HG03025 (cell line): ENCODE data around the gene TMEM92.
"Not testable (repeated sequence)": the region's sequence is repeated elsewhere in the genome, so short reads cannot be mapped to it uniquely, and the experiment has no call there.

Experiments
- ATAC-seq: cut with Tn5 transposase; IDR thresholded peaks from one replicate; pipeline ENCODE4 v1.9.1; 2021; ENCODE audit warnings: mild to moderate bottlenecking, moderate library complexity; ENCODE audit not compliant: unreplicated experiment, low FRiP score

Gene TMEM92

GRCh38 chr17:50297407-50297865 lies 23.2 kb downstream of the TMEM92 start:
- ATAC-seq = no peak

- ATAC-seq = no peak
These were observed 23.8 kb downstream of the TMEM92 start for GRCh38 chr17:50298018-50298417.

GRCh38 chr17:50299776-50300175 lies 25.5 kb downstream of the TMEM92 start:
- ATAC-seq = no peak

GRCh38 chr17:50300824-50301223 lies 26.6 kb downstream of the TMEM92 start:
- not testable (repeated sequence) for ATAC-seq

GRCh38 chr17:50301891-50302584 lies 27.8 kb downstream of the TMEM92 start:
- no peak for ATAC-seq

DNA sequence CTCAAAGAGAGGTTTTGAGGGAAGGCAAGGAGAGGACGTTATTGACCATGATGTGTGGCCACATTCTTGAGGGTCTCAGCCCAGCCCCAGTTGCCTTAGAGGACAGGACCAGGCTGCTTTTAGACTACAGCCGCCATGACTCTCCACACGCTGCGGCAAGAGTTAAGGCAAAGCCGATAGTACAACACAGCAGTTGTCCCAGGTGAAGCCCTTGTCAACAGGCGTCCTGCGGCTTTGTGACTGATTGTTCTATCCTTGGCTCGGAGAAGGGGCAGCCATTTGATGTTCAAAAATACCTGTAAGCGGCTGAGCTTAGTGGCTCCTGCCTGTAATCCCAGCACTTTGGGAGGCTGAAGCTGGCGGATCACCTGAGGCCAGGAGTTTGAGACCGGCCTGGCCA lies 28.8 kb downstream of the TMEM92 start:
- no peak for ATAC-seq

GRCh38 chr17:50303596-50303995 lies 29.3 kb downstream of the TMEM92 start:
- ATAC-seq = no peak

- ATAC-seq = no peak
These were observed 30.6 kb downstream of the TMEM92 start for GRCh38 chr17:50304781-50305404.

DNA sequence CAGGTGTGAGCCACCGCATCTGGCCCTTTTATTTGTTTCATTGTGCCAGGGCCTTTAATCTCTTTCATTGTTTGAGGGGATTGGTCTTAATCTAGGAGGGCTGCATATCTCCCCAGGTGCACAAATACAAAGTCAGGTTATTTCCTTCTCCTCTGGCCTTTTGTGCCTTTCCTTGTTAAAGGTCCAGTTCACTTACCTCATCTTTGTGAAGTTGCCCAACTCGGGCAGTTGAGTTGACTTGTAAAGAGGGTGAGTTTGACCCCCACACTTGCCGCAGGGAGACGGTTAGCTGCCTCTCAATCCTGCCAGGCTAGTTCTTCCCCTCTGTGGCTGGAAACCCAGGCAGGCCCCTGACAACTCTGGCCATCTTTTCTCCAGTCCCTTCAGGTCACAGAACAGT lies 33.4 kb downstream of the TMEM92 start:
- ATAC-seq = no peak

DNA sequence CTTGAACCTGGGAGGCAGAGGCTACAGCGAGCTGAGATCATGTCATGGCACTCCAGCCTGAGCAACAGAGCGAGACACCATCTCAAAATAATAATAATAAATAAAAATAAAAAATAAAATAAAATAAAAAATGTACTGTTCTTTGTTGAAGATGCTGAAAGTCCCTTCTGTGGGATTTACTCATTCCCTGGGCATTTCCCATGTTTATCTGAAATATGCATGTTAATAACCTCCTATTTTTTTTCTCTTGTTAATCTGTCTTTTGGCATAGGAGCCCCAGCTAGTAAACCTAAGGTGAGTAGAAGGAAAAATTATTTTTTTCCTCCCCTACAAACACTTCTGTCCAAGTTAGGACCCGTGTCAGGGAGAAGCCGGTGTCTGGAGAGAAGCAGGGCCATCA lies 34.4 kb downstream of the TMEM92 start:
- ATAC-seq = no peak

DNA sequence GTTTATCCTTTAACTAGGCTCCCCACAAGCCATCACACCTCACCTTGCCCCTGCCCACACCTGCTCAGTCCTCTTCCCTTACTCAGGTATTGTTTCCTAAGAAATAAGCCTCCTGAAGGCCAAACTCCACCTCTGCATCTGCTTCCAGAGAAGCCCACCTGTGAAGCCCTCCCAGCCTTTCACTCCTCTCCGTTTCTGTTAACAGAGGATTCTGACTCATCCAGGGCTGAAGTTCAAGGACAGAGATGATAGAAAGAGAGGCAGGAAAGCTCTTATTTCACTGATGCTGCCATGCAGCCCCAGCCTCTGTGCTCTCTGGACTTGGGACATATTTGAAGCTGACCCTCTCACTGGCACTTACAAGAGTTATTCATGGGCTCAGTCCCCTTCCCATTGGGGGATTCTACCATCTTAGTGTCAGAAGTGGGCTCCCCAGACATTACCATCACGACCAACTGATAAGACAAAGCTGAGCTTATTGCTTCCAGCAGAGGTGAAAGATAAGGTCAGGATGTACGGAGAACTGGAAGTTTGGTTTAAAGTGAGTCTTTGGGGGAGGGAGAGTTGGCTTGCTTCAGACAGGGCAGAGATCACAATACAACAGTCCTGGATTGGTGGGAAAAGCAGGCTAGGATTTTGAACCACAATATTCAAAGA lies 36.3 kb downstream of the TMEM92 start:
- ATAC-seq = no peak

DNA sequence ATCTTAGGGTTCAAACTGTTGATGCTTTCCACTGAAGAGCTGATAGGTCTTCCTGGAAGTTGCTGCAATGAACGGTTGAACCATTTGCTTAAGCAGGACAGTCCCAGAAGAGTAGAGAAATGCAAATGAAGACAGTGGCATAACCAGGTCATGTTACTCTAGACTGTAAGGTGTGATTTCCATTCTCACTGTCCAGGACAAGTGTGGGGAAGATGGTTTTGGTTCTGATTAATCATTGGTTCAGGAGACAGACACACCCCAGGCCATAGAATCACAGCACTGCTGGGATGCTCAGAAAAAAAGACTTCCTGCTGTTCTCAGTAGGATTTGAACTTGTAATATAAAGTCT lies 36.8 kb downstream of the TMEM92 start:
- no peak for ATAC-seq

- no peak for ATAC-seq
These were observed 37.2 kb downstream of the TMEM92 start for GRCh38 chr17:50311483-50311882.

DNA sequence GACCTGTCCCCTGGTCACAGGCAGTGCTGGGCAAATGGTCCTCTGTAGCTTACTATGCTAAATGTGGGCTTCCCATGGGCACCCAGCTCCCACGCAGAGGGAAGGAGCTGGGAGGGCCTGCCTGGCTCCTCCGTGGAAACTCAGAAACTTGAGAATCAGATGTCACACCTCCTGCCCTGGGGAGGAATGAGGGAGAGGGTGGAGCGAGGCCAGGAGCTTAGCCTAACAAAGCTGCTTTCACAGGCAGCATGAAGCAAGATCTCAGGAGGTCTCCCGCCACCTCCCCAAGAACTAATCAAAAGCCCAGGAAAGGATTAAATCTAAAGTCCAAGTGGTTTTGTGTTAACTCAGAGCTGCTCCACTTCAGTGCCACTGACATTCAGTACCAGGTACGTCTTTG lies 38.0 kb downstream of the TMEM92 start:
- ATAC-seq = no peak

GRCh38 chr17:50314456-50315011 lies 40.3 kb downstream of the TMEM92 start:
- no peak for ATAC-seq

DNA sequence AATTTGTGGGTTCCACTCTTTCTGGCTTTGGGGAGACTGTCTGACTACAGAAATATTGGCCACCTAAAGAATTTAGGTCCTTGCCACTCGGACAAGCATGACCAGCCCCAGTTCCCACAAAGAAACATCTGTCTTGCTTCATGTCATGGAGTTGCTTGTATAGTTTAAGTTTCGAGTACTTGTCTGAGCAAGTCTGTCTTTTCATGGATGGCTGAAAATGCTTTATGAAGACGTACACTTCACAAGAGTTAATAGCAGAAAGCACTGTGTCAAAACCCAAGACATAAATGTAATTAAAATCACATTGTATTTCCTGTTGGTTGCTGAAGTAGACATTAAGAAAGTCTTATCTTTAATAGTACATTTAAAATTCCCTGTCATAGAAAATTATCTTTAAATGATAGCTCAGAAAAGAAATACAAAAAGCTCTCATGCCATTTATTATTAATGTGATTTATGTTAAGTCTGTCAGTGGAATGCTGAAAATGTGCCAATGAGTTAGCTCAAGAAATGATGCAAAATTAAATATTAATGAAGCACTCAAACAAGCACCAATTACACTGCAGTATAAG lies 41.8 kb downstream of the TMEM92 start:
- no peak for ATAC-seq

DNA sequence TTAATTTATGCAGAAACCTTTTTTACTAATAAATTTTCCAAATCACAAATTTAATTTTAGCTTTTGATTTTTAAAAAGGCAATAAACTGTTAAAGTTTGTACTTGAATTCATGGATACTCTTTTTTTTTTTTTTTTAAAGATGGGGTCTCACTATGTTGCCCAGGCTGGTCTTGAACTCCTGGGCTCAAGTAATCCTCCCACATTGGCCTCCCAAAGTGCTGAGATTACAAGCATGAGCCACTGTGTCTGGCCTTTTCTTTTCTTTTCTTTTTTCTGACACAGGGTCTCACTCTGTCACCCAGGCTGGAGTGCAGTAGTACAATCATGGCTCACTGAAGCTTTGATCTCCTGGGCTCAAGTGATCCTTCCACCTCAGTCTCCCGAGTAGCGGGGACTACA lies 42.4 kb downstream of the TMEM92 start:
- ATAC-seq = not testable (repeated sequence)

DNA sequence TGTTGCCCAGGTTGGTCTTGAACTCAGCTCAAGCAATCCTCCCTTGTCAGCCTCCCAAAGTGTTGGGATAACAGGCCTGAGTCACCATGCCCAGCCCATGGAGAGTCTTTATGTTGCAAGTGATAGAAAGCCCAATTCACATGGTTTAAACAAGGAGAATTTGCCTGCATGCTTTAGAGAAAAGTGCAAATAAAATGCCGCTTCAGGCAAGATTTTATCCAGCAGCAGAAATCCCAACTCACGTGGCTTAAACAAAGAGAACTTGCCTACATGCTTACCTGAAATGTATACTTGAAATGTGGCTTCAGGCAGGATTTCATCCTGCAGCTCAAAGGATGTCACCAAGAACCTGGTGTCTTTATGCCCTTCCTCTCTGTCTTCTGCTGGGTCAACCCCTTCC lies 42.9 kb downstream of the TMEM92 start:
- ATAC-seq = no peak

GRCh38 chr17:50318501-50319285 lies 44.4 kb downstream of the TMEM92 start:
- no peak for ATAC-seq

GRCh38 chr17:50319306-50320004 lies 45.2 kb downstream of the TMEM92 start:
- no peak for ATAC-seq
